ENCODE data around the gene NSD2.

Gene NSD2

DNA sequence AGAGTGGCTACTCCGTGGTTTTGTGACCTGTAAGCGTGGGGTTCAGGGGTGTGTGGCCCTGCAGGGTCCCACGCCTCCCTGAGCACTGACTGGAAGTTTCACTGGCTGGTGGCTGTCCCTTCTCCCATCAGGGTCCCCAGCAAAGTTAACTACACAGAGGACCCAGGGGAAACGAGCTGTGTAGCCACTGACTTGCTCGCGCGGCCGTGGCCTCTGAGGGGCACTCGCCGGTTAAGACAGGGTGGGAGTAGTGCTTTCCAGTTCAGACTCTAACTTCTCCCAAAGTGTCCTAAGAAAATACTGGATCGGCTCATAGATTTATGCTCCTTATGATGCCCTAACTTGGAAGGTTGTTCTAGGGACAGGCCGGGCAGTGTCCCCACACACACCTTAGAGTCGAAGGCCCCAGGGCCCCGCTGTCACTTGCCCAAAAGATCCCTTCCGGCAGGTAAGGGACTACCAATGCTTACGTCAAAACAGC lies 109.4 kb downstream of the NSD2 start:
- TF ChIP-seq POLR2A (IDR thresholded peaks at IDR 0.05; ENCODE audit: extremely low read depth, insufficient read length) (no peak), MYC (IDR thresholded peaks at IDR 0.05; ENCODE audit: low read depth, low read length) (no peak)
- TF ChIP-seq, protein P1, sequence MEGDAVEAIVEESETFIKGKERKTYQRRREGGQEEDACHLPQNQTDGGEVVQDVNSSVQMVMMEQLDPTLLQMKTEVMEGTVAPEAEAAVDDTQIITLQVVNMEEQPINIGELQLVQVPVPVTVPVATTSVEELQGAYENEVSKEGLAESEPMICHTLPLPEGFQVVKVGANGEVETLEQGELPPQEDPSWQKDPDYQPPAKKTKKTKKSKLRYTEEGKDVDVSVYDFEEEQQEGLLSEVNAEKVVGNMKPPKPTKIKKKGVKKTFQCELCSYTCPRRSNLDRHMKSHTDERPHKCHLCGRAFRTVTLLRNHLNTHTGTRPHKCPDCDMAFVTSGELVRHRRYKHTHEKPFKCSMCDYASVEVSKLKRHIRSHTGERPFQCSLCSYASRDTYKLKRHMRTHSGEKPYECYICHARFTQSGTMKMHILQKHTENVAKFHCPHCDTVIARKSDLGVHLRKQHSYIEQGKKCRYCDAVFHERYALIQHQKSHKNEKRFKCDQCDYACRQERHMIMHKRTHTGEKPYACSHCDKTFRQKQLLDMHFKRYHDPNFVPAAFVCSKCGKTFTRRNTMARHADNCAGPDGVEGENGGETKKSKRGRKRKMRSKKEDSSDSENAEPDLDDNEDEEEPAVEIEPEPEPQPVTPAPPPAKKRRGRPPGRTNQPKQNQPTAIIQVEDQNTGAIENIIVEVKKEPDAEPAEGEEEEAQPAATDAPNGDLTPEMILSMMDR (IDR thresholded peaks at IDR 0.05; ENCODE audit: low read depth, low read length) = no peak
- TF ChIP-seq, protein P2, sequence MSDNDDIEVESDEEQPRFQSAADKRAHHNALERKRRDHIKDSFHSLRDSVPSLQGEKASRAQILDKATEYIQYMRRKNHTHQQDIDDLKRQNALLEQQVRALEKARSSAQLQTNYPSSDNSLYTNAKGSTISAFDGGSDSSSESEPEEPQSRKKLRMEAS (IDR thresholded peaks at IDR 0.05; ENCODE audit: low read depth, low read length) = no peak
- no peak for DNase-seq (ENCODE audit: low read depth)
- no peak overlapping the region for H3K4me3 ChIP-seq (ENCODE audit: low read depth, low read length)

DNA sequence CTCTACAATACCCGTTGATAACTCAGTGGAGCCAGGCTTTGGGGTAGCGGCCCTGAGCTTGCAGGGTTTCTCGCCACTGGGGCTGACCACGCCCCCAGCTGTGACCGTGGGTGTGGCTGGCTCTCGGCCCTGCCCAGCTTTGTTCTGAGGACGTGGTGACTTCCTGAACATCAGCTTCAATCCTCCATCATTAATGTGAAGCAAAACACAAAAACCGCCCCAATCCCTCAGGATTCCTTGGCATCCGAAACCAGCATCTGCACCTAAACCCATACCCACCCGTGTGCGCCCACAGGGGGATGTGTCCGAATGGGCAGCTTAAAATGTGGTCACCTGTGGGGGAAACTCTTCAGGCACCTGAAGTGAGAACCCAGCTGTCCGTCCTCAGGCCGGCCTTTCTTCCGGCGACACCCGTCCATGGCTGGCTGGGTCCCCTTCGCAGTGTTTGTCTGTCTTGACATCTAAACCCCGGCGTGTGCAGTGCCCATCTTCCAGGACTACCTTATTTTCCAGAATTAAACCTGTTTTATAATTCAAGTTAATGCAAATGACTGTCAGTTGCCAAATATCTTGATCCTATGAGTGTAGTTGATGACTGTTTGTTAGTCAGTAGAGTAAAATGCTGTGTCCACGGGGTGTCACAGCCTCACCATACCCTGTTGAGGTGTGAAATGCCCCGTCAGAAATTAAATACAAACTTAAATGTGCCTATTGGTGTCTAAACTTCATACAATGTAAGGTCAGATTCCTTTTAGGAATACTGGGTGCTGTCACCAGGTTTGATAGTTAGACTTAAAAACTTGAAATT lies 110.3 kb downstream of the NSD2 start:
- DNase-seq (ENCODE audit: low read depth) = peak; percentile 63
- TF ChIP-seq MYC (IDR thresholded peaks at IDR 0.05; ENCODE audit: low read depth, low read length) (no peak), POLR2A (IDR thresholded peaks at IDR 0.05; ENCODE audit: extremely low read depth, insufficient read length) (no peak)
- TF ChIP-seq, protein P1 (IDR thresholded peaks at IDR 0.05; ENCODE audit: low read depth, low read length) = no peak
- TF ChIP-seq, protein P2 (IDR thresholded peaks at IDR 0.05; ENCODE audit: low read depth, low read length) = no peak

DNA sequence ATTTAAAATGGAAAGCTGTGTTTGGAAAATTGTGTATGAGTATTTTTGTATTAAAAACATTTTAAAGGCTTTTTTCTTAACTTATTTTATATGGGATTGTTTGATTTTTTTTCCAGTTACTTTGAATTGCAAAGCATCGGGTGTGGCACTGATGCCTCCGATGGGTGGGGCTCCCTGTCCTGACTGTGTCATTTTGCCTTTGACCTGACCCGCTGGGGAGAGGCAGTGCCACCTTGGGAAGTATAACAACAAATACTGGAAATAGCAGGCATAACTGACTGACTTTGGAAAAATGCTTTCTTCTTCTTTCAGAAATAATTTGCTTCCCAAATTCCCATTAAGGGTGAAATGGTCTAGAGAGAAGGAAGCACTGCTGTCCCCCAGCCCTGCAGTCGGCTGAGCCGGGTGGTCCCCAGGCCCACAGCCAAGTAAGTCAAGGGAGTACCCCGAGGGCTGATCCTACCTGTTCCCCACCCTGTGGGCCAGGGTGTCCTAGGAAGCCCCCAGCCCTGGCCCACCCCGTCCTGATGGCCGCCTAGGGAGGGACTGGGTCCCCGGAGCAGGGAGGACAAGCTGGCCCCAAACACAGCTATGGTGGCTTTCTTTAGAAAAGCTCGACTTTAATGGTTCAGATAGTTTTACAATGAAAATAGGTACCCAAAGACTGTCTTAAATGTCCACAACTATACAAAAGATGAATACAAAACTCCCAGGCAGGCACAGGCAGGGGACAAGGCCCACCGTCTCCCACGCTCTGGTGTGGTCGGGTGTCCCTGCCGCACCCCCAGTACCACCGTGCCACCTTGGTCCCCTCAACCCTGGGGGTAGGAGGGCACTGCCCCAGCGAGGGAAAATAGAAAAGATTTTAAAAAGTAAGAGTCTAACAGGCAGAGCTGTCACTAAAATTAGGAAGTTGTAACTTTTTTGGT lies 111.2 kb downstream of the NSD2 start:
- no peak for DNase-seq (ENCODE audit: low read depth)
- H3K4me3 ChIP-seq (ENCODE audit: low read depth, low read length) = no peak overlapping the region
- no peak for TF ChIP-seq MYC (IDR thresholded peaks at IDR 0.05; ENCODE audit: low read depth, low read length)
- no peak for TF ChIP-seq POLR2A (IDR thresholded peaks at IDR 0.05; ENCODE audit: extremely low read depth, insufficient read length)
- TF ChIP-seq, protein P2 (IDR thresholded peaks at IDR 0.05; ENCODE audit: low read depth, low read length) = no peak
- TF ChIP-seq, protein P1 (IDR thresholded peaks at IDR 0.05; ENCODE audit: low read depth, low read length) = no peak

More for the DNA sequence above, 110.3 kb downstream of the NSD2 start:
- no peak overlapping the region for H3K4me3 ChIP-seq (ENCODE audit: low read depth, low read length)

DNA sequence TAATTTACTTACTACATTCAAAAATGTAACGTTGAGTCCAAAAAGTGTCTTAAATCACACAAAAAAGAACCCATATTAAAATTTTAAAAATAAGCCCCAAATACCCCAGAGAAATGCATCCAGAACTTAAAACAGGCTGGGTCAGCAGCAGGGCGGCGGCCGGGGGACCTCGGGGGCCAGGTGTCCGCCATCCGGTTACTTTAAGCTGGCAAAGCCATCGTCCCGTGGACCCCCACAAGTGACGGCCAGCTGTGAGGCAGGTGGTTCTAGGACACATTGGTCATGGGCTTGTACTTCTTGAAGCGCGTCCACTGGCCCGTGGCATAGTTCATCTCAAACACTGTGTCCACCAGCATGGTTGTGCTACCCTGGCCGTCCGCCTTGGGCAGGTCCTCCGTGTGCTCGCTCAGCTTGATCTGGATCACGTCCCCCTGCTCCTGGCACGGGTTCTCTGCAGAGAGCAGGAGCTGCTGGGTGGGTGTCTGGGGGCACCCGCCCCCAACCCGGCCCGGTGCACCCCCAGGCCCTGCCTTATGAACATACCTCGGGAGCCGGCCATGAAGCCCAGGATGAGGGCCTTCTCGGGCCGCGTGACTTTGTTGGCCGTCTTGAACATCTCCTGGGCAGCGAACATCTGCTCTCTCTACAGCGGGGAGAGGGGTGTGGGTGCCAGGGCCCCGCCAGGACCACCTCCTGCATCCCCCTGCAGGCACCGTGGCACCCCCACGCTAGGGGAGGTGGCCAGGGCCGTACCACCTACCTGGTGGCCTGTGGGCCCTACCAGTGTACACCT lies 112.1 kb downstream of the NSD2 start:
- no peak for DNase-seq (ENCODE audit: low read depth)
- no peak overlapping the region for H3K4me3 ChIP-seq (ENCODE audit: low read depth, low read length)
- no peak for TF ChIP-seq POLR2A (IDR thresholded peaks at IDR 0.05; ENCODE audit: extremely low read depth, insufficient read length)
- TF ChIP-seq, protein P2 (IDR thresholded peaks at IDR 0.05; ENCODE audit: low read depth, low read length) = no peak
- TF ChIP-seq, protein P1 (IDR thresholded peaks at IDR 0.05; ENCODE audit: low read depth, low read length) = no peak
- TF ChIP-seq MYC (IDR thresholded peaks at IDR 0.05; ENCODE audit: low read depth, low read length) = no peak

DNA sequence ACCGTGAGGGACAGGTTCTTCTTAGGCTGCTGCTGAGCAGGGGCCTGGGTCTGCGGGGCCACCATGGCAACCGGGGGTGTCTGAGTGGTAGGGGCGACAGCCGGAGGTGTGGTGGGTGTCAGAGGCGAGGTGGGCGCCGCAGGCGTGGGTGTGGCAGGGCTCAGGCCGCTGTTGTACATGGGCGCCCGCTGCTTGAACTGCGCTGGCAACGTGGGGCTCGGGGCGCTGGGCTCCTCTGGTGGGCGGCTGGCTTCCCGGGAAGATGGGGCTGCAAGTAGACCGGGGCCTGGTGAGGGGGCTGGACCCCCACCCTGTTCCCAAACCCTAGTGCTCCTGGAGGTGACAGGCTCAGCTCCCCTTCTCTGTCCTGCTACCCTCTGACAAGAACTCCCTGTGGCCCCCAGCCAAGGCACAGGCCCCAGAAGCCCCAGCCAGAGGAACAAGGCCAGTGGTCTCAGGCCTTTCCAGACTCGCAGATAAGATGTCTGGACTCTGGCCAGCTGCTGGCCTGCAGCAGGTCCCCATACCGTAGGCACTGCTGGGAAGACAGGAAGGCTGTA lies 112.7 kb downstream of the NSD2 start:
- no peak for TF ChIP-seq MYC (IDR thresholded peaks at IDR 0.05; ENCODE audit: low read depth, low read length)
- TF ChIP-seq, protein P2 (IDR thresholded peaks at IDR 0.05; ENCODE audit: low read depth, low read length) = no peak
- TF ChIP-seq POLR2A (IDR thresholded peaks at IDR 0.05; ENCODE audit: extremely low read depth, insufficient read length) = no peak
- TF ChIP-seq, protein P1 (IDR thresholded peaks at IDR 0.05; ENCODE audit: low read depth, low read length) = no peak
- no peak overlapping the region for H3K4me3 ChIP-seq (ENCODE audit: low read depth, low read length)
- no peak for DNase-seq (ENCODE audit: low read depth)
